ENCODE measurements around the gene POLL.

DNA sequence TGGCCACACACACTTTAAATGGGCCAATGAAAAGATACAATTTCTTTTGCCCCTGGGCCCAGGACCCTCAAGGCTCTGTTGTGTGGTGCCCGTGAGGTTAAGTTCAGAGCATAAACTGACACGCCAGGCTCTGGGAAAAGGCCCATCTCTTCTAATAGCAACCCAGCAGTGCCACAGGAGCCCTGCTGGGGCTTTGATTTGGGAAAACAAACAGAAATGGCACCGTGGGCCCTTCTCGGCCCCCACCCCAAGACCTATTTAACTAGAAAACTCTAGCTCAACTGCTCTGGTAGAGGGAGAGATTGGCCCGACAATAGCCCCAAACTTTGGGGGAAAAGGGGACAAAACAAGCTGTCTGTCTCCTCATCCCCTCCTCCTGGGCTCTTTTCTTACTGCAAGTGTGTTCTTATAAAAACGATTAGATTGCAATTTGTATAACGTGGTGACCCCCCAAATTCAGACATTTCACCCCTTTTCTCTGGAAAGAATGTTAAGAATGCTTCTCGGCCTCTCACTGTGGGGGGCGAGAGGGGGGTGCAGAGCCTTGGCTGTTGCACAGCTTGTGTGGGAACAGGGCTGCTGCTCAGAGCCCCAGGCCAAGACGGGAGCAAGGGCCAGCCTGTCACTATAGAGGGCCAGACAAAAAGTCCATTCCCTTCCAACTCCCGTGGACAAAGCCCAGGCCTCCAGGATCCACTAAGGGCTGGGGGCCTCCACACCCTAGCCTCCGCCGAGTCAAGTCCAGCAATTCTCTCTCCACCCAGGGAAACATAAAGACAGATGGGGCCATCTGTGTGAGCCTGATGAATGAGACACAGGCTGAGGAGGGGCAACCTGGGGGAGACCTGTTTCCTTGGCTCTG, 26.8 kb upstream of the POLL start:
- TF ChIP-seq POLR2AphosphoS5 (IDR thresholded peaks at IDR 0.05) (no peak), POLR2A (IDR thresholded peaks at IDR 0.05) (no peak), EP300 (IDR thresholded peaks at IDR 0.05) (no peak)
- TF ChIP-seq, protein P1, sequence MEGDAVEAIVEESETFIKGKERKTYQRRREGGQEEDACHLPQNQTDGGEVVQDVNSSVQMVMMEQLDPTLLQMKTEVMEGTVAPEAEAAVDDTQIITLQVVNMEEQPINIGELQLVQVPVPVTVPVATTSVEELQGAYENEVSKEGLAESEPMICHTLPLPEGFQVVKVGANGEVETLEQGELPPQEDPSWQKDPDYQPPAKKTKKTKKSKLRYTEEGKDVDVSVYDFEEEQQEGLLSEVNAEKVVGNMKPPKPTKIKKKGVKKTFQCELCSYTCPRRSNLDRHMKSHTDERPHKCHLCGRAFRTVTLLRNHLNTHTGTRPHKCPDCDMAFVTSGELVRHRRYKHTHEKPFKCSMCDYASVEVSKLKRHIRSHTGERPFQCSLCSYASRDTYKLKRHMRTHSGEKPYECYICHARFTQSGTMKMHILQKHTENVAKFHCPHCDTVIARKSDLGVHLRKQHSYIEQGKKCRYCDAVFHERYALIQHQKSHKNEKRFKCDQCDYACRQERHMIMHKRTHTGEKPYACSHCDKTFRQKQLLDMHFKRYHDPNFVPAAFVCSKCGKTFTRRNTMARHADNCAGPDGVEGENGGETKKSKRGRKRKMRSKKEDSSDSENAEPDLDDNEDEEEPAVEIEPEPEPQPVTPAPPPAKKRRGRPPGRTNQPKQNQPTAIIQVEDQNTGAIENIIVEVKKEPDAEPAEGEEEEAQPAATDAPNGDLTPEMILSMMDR (IDR thresholded peaks at IDR 0.05) = no peak
